Measurements from ENCODE around the gene SCYL1.
A peak's percentile ranks its signal among the peaks of the same experiment; 100 is the strongest.

SCYL1 gene

DNA sequence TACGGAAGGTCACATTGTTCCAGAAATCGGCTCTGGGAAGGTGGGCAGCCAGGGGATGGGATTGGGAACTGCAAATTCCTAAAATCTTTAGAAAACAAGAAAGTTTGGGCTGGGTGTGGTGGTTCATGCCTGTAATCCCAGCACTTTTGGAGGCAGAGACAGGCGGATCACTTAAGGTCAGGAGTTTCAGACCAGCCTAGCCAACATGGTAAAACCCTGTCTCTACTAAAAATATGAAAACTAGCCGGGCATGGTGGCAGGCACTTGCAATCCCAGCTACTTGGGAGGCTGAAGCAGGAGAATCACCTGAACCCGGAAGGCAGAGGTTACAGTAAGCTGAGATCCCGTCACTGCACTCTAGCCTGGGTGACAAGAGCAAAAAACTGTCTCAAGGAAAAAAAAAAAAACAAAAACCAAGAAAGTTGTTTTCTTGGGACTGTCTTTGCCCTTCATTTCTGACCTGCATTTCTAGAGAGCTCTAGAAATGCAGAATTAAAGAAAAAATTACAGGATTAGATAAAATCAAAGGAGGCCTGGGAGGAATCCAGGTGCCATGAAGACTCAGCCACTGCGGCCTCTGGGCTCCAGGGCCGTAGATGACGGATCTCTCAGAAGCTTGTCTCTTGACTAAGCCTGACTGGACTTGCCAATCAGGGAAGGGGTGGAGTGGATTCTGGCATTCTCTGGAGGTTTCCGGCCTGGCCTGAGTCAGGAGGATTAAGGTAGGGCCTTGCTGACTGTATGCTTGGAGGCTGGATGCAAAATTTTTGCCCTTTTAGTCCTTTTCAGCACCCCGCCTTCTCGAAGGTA is 31.3 kb upstream of the SCYL1 start:
- no peak for DNase-seq

- no peak for DNase-seq
Observed at GRCh38 chr11:65496304-65497140, 28.4 kb upstream of the SCYL1 start.

GRCh38 chr11:65497141-65498041 is 27.5 kb upstream of the SCYL1 start:
- peak; percentile 96 for DNase-seq

DNA sequence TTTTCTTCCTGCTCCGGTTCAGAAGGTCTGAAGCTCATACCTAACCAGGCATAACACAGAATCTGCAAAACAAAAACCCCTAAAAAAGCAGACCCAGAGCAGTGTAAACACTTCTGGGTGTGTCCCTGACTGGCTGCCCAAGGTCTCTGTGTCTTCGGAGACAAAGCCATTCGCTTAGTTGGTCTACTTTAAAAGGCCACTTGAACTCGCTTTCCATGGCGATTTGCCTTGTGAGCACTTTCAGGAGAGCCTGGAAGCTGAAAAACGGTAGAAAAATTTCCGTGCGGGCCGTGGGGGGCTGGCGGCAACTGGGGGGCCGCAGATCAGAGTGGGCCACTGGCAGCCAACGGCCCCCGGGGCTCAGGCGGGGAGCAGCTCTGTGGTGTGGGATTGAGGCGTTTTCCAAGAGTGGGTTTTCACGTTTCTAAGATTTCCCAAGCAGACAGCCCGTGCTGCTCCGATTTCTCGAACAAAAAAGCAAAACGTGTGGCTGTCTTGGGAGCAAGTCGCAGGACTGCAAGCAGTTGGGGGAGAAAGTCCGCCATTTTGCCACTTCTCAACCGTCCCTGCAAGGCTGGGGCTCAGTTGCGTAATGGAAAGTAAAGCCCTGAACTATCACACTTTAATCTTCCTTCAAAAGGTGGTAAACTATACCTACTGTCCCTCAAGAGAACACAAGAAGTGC is 26.7 kb upstream of the SCYL1 start:
- DNase-seq = no peak

- DNase-seq = no peak
Observed at GRCh38 chr11:65498727-65498976, 26.2 kb upstream of the SCYL1 start.

- DNase-seq = peak; percentile 75
Observed at GRCh38 chr11:65498977-65499712, 25.7 kb upstream of the SCYL1 start, which contains the start of gene MALAT1. TSS of gene MALAT1 (plus strand) at chr11:65499045.

DNA sequence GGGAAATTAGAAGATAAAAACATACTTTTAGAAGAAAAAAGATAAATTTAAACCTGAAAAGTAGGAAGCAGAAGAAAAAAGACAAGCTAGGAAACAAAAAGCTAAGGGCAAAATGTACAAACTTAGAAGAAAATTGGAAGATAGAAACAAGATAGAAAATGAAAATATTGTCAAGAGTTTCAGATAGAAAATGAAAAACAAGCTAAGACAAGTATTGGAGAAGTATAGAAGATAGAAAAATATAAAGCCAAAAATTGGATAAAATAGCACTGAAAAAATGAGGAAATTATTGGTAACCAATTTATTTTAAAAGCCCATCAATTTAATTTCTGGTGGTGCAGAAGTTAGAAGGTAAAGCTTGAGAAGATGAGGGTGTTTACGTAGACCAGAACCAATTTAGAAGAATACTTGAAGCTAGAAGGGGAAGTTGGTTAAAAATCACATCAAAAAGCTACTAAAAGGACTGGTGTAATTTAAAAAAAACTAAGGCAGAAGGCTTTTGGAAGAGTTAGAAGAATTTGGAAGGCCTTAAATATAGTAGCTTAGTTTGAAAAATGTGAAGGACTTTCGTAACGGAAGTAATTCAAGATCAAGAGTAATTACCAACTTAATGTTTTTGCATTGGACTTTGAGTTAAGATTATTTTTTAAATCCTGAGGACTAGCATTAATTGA is 25.0 kb upstream of the SCYL1 start:
- no peak for DNase-seq

- no peak for DNase-seq
Observed at GRCh38 chr11:65500387-65501185, 24.3 kb upstream of the SCYL1 start.

GRCh38 chr11:65501186-65501471 is 23.8 kb upstream of the SCYL1 start:
- no peak for DNase-seq

DNA sequence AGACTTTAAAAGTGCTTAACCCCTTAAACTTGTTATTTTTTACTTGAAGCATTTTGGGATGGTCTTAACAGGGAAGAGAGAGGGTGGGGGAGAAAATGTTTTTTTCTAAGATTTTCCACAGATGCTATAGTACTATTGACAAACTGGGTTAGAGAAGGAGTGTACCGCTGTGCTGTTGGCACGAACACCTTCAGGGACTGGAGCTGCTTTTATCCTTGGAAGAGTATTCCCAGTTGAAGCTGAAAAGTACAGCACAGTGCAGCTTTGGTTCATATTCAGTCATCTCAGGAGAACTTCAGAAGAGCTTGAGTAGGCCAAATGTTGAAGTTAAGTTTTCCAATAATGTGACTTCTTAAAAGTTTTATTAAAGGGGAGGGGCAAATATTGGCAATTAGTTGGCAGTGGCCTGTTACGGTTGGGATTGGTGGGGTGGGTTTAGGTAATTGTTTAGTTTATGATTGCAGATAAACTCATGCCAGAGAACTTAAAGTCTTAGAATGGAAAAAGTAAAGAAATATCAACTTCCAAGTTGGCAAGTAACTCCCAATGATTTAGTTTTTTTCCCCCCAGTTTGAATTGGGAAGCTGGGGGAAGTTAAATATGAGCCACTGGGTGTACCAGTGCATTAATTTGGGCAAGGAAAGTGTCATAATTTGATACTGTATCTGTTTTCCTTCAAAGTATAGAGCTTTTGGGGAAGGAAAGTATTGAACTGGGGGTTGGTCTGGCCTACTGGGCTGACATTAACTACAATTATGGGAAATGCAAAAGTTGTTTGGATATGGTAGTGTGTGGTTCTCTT is 23.2 kb upstream of the SCYL1 start:
- DNase-seq = no peak

GRCh38 chr11:65502274-65502554 is 22.7 kb upstream of the SCYL1 start:
- DNase-seq = no peak

DNA sequence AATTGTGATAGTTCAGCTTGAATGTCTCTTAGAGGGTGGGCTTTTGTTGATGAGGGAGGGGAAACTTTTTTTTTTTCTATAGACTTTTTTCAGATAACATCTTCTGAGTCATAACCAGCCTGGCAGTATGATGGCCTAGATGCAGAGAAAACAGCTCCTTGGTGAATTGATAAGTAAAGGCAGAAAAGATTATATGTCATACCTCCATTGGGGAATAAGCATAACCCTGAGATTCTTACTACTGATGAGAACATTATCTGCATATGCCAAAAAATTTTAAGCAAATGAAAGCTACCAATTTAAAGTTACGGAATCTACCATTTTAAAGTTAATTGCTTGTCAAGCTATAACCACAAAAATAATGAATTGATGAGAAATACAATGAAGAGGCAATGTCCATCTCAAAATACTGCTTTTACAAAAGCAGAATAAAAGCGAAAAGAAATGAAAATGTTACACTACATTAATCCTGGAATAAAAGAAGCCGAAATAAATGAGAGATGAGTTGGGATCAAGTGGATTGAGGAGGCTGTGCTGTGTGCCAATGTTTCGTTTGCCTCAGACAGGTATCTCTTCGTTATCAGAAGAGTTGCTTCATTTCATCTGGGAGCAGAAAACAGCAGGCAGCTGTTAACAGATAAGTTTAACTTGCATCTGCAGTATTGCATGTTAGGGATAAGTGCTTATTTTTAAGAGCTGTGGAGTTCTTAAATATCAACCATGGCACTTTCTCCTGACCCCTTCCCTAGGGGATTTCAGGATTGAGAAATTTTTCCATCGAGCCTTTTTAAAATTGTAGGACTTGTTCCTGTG is 22.1 kb upstream of the SCYL1 start:
- no peak for DNase-seq

GRCh38 chr11:65503368-65503948 is 21.4 kb upstream of the SCYL1 start:
- no peak for DNase-seq

- DNase-seq = no peak
Observed at GRCh38 chr11:65503949-65504673, 20.8 kb upstream of the SCYL1 start.

DNA sequence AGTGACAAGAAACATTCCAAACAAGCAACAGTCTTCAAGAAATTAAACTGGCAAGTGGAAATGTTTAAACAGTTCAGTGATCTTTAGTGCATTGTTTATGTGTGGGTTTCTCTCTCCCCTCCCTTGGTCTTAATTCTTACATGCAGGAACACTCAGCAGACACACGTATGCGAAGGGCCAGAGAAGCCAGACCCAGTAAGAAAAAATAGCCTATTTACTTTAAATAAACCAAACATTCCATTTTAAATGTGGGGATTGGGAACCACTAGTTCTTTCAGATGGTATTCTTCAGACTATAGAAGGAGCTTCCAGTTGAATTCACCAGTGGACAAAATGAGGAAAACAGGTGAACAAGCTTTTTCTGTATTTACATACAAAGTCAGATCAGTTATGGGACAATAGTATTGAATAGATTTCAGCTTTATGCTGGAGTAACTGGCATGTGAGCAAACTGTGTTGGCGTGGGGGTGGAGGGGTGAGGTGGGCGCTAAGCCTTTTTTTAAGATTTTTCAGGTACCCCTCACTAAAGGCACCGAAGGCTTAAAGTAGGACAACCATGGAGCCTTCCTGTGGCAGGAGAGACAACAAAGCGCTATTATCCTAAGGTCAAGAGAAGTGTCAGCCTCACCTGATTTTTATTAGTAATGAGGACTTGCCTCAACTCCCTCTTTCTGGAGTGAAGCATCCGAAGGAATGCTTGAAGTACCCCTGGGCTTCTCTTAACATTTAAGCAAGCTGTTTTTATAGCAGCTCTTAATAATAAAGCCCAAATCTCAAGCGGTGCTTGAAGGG is 20.0 kb upstream of the SCYL1 start:
- no peak for DNase-seq

DNA sequence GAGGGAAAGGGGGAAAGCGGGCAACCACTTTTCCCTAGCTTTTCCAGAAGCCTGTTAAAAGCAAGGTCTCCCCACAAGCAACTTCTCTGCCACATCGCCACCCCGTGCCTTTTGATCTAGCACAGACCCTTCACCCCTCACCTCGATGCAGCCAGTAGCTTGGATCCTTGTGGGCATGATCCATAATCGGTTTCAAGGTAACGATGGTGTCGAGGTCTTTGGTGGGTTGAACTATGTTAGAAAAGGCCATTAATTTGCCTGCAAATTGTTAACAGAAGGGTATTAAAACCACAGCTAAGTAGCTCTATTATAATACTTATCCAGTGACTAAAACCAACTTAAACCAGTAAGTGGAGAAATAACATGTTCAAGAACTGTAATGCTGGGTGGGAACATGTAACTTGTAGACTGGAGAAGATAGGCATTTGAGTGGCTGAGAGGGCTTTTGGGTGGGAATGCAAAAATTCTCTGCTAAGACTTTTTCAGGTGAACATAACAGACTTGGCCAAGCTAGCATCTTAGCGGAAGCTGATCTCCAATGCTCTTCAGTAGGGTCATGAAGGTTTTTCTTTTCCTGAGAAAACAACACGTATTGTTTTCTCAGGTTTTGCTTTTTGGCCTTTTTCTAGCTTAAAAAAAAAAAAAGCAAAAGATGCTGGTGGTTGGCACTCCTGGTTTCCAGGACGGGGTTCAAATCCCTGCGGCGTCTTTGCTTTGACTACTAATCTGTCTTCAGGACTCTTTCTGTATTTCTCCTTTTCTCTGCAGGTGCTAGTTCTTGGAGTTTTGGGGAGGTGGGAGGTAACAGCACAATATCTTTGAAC is 19.2 kb upstream of the SCYL1 start:
- no peak for DNase-seq

All from NCI-H187 treated with DMSO at 0.1 percent for 48 hours (cell line).